Activated T-cell treated with anti-CD3 and anti-CD28 coated beads, Interleukin-2, amount 50 U/mL, for 4 hours (primary cell): ENCODE results near the gene CTDNEP1. TPM values are rescaled to one million over a fixed set of nuclear protein-coding genes. Genes with fewer than 3 reads are reported as not detected.

Experiments used
- ATAC-seq, 2 donors: fragments of 200-7000 bp; cut with Tn5 transposase; one replicate each; pipeline ENCODE4 v1.10.0; 2021
- DNase-seq: peaks from one replicate; pipeline ENCODE4 v3.0.0-alpha.2; 2020
- H3K27me3 Mint-ChIP-seq: one replicate; pipeline ENCODE4 v1.8.0; 2021; ENCODE audit warnings: low read depth, mixed read lengths
- H3K36me3 Mint-ChIP-seq: one replicate; pipeline ENCODE4 v1.8.0; 2022; ENCODE audit warnings: mixed read lengths; ENCODE audit not compliant: insufficient read depth
- H3K4me1 Mint-ChIP-seq: one replicate; pipeline ENCODE4 v1.8.0; 2021; ENCODE audit warnings: low read depth, mixed read lengths
- H3K4me3 Mint-ChIP-seq: one replicate; pipeline ENCODE4 v1.8.0; 2021; ENCODE audit warnings: mild to moderate bottlenecking, moderate library complexity, mixed read lengths
- H3K9me3 Mint-ChIP-seq: one replicate; pipeline ENCODE4 v1.8.0; 2021; ENCODE audit warnings: mixed read lengths
- total RNA-seq, 3 donors: library from RNA; stranded (reverse); gene quantifications; one replicate each; pipeline ENCODE4 v1.2.1, GENCODE V29; 2021

The CTDNEP1 gene
- total RNA-seq, 3 donors from 2014 or later, result 190 to 210 (median 196) TPM

GRCh38 chr17:7235693-7236665, 15.6 kb downstream of the CTDNEP1 start:
- peaks cover 59% of the 10 kb centered on the region for H3K4me1 Mint-ChIP-seq
- no peaks in the 10 kb centered on the region for H3K9me3 Mint-ChIP-seq
- peaks cover 16% of the 10 kb centered on the region for H3K36me3 Mint-ChIP-seq
- no peaks in the 10 kb centered on the region for H3K27me3 Mint-ChIP-seq
- peak overlapping the region; percentile 98 for H3K4me3 Mint-ChIP-seq
- ATAC-seq (no peak), DNase-seq (no peak)

GRCh38 chr17:7234083-7234951, 17.2 kb downstream of the CTDNEP1 start, which contains the start of gene DVL2:
DVL2 (minus strand) TSS chr17:7234517; CDS start chr17:7234262, 255 bp downstream.
- peak within 1 kb of the TSS; percentile 91 for H3K4me3 Mint-ChIP-seq
- H3K9me3 Mint-ChIP-seq, result no peaks in the 10 kb centered on the region
- peaks cover 21% of the 10 kb centered on the region for H3K36me3 Mint-ChIP-seq
- peak; percentile 93 for DNase-seq
- no peaks in the 10 kb centered on the region for H3K27me3 Mint-ChIP-seq
- peak; percentile 47 to 54 for ATAC-seq
- H3K4me1 Mint-ChIP-seq, result peaks cover 49% of the 10 kb centered on the region

- ATAC-seq, result peak; percentile 5 to 12
- Mint-ChIP-seq H3K4me1 (peaks cover 49% of the 10 kb centered on the region), H3K4me3 (peak overlapping the region; percentile 91), H3K36me3 (peaks cover 26% of the 10 kb centered on the region), H3K27me3 (no peaks in the 10 kb centered on the region), H3K9me3 (no peaks in the 10 kb centered on the region)
- DNase-seq, result no peak
Observed at GRCh38 chr17:7233701-7234082, 17.8 kb downstream of the CTDNEP1 start.

- Mint-ChIP-seq H3K36me3 (peaks cover 31% of the 10 kb centered on the region), H3K9me3 (no peaks in the 10 kb centered on the region), H3K27me3 (no peaks in the 10 kb centered on the region), H3K4me1 (peaks cover 52% of the 10 kb centered on the region), H3K4me3 (peak overlapping the region; percentile 91)
- ATAC-seq, result no peak
- no peak for DNase-seq
Observed at GRCh38 chr17:7232114-7232513, 19.4 kb downstream of the CTDNEP1 start.

GRCh38 chr17:7229504-7229903, 22.0 kb downstream of the CTDNEP1 start:
- Mint-ChIP-seq H3K9me3 (no peaks in the 10 kb centered on the region), H3K4me1 (peaks cover 29% of the 10 kb centered on the region), H3K4me3 (no peak overlapping the region), H3K27me3 (no peaks in the 10 kb centered on the region), H3K36me3 (peaks cover 19% of the 10 kb centered on the region)
- no peak for DNase-seq
- ATAC-seq, result no peak

GRCh38 chr17:7228920-7229319, 22.6 kb downstream of the CTDNEP1 start:
- peaks cover 28% of the 10 kb centered on the region for H3K4me1 Mint-ChIP-seq
- no peak overlapping the region for H3K4me3 Mint-ChIP-seq
- no peaks in the 10 kb centered on the region for H3K9me3 Mint-ChIP-seq
- peaks cover 21% of the 10 kb centered on the region for H3K36me3 Mint-ChIP-seq
- ATAC-seq, result no peak
- DNase-seq, result no peak
- no peaks in the 10 kb centered on the region for H3K27me3 Mint-ChIP-seq

GRCh38 chr17:7226721-7227710, 24.5 kb downstream of the CTDNEP1 start:
- Mint-ChIP-seq H3K27me3 (no peaks in the 10 kb centered on the region), H3K4me3 (no peak overlapping the region), H3K4me1 (peaks cover 12% of the 10 kb centered on the region), H3K36me3 (peaks cover 29% of the 10 kb centered on the region), H3K9me3 (no peaks in the 10 kb centered on the region)
- no peak for ATAC-seq
- DNase-seq, result no peak

- H3K36me3 Mint-ChIP-seq, result peaks cover 30% of the 10 kb centered on the region
- no peak overlapping the region for H3K4me3 Mint-ChIP-seq
- DNase-seq (no peak), ATAC-seq (no peak)
- H3K4me1 Mint-ChIP-seq, result peaks cover 15% of the 10 kb centered on the region
- no peaks in the 10 kb centered on the region for H3K9me3 Mint-ChIP-seq
- H3K27me3 Mint-ChIP-seq, result no peaks in the 10 kb centered on the region
Observed at GRCh38 chr17:7225711-7226331, 25.7 kb downstream of the CTDNEP1 start.

GRCh38 chr17:7224661-7225111, 26.8 kb downstream of the CTDNEP1 start:
- no peaks in the 10 kb centered on the region for H3K9me3 Mint-ChIP-seq
- no peak for DNase-seq
- no peak for ATAC-seq
- H3K4me3 Mint-ChIP-seq, result no peak overlapping the region
- no peaks in the 10 kb centered on the region for H3K27me3 Mint-ChIP-seq
- H3K4me1 Mint-ChIP-seq, result peaks cover 20% of the 10 kb centered on the region
- H3K36me3 Mint-ChIP-seq, result peaks cover 26% of the 10 kb centered on the region

- ATAC-seq, result no peak
Observed at GRCh38 chr17:7224110-7224509, 27.4 kb downstream of the CTDNEP1 start.

GRCh38 chr17:7223375-7223774, 28.2 kb downstream of the CTDNEP1 start:
- no peak for ATAC-seq
- Mint-ChIP-seq H3K4me3 (no peak overlapping the region), H3K9me3 (no peaks in the 10 kb centered on the region), H3K4me1 (peaks cover 32% of the 10 kb centered on the region), H3K27me3 (no peaks in the 10 kb centered on the region), H3K36me3 (peaks cover 20% of the 10 kb centered on the region)
- DNase-seq, result no peak

More at GRCh38 chr17:7224110-7224509, 27.4 kb downstream of the CTDNEP1 start:
- peaks cover 24% of the 10 kb centered on the region for H3K36me3 Mint-ChIP-seq
- H3K27me3 Mint-ChIP-seq, result no peaks in the 10 kb centered on the region
- DNase-seq, result no peak
- H3K4me1 Mint-ChIP-seq, result peaks cover 26% of the 10 kb centered on the region
- no peaks in the 10 kb centered on the region for H3K9me3 Mint-ChIP-seq
- no peak overlapping the region for H3K4me3 Mint-ChIP-seq

GRCh38 chr17:7222972-7223292, 28.6 kb downstream of the CTDNEP1 start:
- ATAC-seq (no peak), DNase-seq (no peak)
- Mint-ChIP-seq H3K4me1 (peaks cover 33% of the 10 kb centered on the region), H3K27me3 (no peaks in the 10 kb centered on the region), H3K9me3 (no peaks in the 10 kb centered on the region), H3K36me3 (peaks cover 17% of the 10 kb centered on the region), H3K4me3 (no peak overlapping the region)
